Karpas-422 (cell line): Measurements from ENCODE around the gene HNRNPLL. TPM values are rescaled to one million over a fixed set of nuclear protein-coding genes. Genes with fewer than 3 reads are reported as not detected.
"Not testable (repeated sequence)": the region's sequence is repeated elsewhere in the genome, so short reads cannot be mapped to it uniquely, and the experiment has no call there.

Experiments
- DNase-seq: peaks from one replicate; pipeline ENCODE4 v3.0.0-alpha.2; 2015
- H2AFZ ChIP-seq: fragments of 200-600 bp; sonication (generic); 2 replicates; pipeline ENCODE4 v1.6.1; 2014; ENCODE audit warnings: antibody characterized with exemption, low read length, mixed read lengths
- H3K27ac ChIP-seq: fragments of 200-600 bp; sonication (generic); 2 replicates; pipeline ENCODE4 v1.5.1; 2014; ENCODE audit warnings: mild to moderate bottlenecking, low read length, moderate library complexity
- H3K27me3 ChIP-seq: fragments of 200-600 bp; sonication (generic); 2 replicates; pipeline ENCODE4 v1.6.1; 2014; ENCODE audit warnings: low read length, mixed read lengths
- H3K36me3 ChIP-seq: fragments of 200-600 bp; sonication (generic); 2 replicates; pipeline ENCODE4 v1.6.1; 2014; ENCODE audit warnings: low read length, mixed read lengths; ENCODE audit not compliant: insufficient read depth
- H3K4me1 ChIP-seq: fragments of 200-600 bp; sonication (generic); 2 replicates; pipeline ENCODE4 v1.6.1; 2014; ENCODE audit warnings: mild to moderate bottlenecking, low read length, mixed read lengths
- H3K4me2 ChIP-seq: fragments of 200-600 bp; sonication (generic); 2 replicates; pipeline ENCODE4 v1.6.1; 2014; ENCODE audit warnings: low read length, low read depth, mild to moderate bottlenecking; ENCODE audit not compliant: poor library complexity, severe bottlenecking
- H3K4me3 ChIP-seq: fragments of 200-600 bp; sonication (generic); 2 replicates; pipeline ENCODE4 v1.5.1; 2014; ENCODE audit warnings: mild to moderate bottlenecking, antibody characterized with exemption, low read length, mixed read lengths
- H3K79me2 ChIP-seq: fragments of 200-600 bp; sonication (generic); 2 replicates; pipeline ENCODE4 v1.6.1; 2014; ENCODE audit warnings: mild to moderate bottlenecking, low read length, mixed read lengths
- H3K9ac ChIP-seq: fragments of 200-600 bp; sonication (generic); 2 replicates; pipeline ENCODE4 v1.6.0; 2014; ENCODE audit warnings: low read length
- H3K9me2 ChIP-seq: fragments of 200-600 bp; sonication (generic), shearing (Covaris generic); replicated peaks from 2 replicates; pipeline ENCODE4 v1.6.0; 2014; ENCODE audit warnings: mild to moderate bottlenecking, low read length, moderate library complexity; ENCODE audit not compliant: insufficient read depth
- H3K9me3 ChIP-seq: fragments of 300-700, 200-600 bp; sonication (generic); 2 replicates; pipeline ENCODE4 v1.6.1; 2014; ENCODE audit warnings: low read length, mixed read lengths
- H4K20me1 ChIP-seq: fragments of 200-600 bp; sonication (generic); 2 replicates; pipeline ENCODE4 v1.6.1; 2014; ENCODE audit warnings: mild to moderate bottlenecking, antibody characterized with exemption, low read length, low read depth; ENCODE audit not compliant: insufficient read depth
- total RNA-seq: library from RNA; depleted of rRNA; stranded (reverse); fragments of >200 nt; shearing (Covaris generic); gene quantifications from 2 replicates; pipeline ENCODE4 v1.2.3, GENCODE V29; 2014; ENCODE audit warnings: low replicate concordance

HNRNPLL gene
- total RNA-seq, 1 experiment from 2014 or later: 131 TPM

DNA sequence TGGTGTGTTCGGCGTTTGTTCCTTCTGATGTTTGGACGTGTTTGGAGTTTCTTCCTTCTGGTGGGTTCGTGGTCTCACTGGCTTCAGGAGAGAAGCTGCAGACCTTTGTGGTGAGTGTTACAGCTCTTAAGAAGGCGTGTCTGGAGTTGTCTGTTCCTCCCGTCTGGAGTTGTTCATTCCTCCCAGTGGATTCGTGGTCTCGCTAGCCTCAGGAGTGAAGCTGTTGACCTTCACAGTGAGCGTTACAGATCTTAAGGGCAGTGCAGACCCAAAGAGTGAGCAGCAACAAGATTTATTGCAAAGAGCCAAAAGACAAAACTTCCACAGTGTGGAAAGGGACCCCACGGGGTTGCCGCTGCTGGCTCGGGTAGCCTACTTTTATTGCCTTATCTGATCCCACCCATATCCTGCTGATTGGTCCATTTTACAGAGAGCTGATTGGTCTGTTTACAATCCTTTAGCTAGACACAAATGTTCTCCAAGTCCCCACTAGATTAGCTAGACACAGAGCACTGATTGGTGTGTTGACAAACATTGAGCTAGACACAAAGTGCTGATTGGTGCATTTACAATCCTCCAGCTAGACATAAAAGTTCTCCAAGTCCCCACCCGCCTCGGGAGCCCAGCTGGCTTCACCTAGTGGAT lies 39.8 kb upstream of the HNRNPLL start:
- not testable (repeated sequence) for H3K79me2 ChIP-seq, H2AFZ ChIP-seq, H3K4me3 ChIP-seq, H3K4me2 ChIP-seq, H4K20me1 ChIP-seq, H3K9me3 ChIP-seq, H3K27me3 ChIP-seq, H3K27ac ChIP-seq, DNase-seq, H3K9me2 ChIP-seq, H3K36me3 ChIP-seq, H3K9ac ChIP-seq, H3K4me1 ChIP-seq

DNA sequence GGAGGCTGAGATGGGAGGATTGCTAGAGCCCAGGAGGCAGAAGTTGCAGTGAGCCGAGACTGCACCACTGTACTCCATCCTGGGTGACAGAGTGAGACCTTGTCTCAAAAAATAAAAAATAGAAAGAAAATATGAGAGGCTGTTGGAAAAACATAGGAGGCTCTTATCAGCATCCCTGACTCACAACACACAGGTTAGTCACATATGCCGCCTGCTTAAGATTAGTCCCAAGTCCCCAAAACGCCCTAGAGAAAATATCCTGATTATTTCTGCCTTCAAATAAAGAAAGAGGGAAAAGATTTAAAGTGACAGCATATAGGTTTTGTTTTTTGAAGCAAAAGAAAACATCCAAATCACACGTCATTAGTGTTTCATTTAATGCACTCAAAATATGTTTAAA lies 33.3 kb upstream of the HNRNPLL start:
- Histone ChIP-seq H3K79me2 (no peaks in the 10 kb centered on the region), H3K9me3 (no peaks in the 10 kb centered on the region), H3K36me3 (no peaks in the 10 kb centered on the region), H3K4me2 (no peak overlapping the region), H3K4me3 (no peak overlapping the region), H3K27me3 (no peaks in the 10 kb centered on the region), H3K9me2 (no peaks in the 10 kb centered on the region), H4K20me1 (no peaks in the 10 kb centered on the region), H3K9ac (no peak overlapping the region), H2AFZ (no peak overlapping the region), H3K4me1 (peaks cover 23% of the 10 kb centered on the region), H3K27ac (no peak overlapping the region)
- DNase-seq: no peak

DNA sequence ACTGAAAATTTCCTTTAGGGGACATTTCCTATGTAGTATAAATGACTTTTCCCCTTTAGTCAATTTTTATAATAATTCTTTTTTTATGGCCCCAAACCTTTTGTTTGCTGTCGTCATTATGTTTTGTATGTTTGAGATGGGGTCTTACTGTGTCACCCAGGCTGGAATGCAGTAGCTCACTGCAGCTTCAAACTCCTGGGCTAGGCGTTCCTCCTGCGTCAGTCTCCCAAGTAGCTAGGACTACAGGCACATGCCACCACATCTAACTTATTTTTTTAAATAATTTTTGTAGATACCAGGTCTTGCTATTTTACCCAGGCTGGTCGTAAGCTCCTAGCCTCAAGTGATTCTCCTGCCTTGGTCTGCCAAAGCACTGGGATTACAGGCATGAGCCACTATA lies 32.4 kb upstream of the HNRNPLL start:
- no peaks in the 10 kb centered on the region for H3K79me2 ChIP-seq
- no peak for DNase-seq
- 0 out of 2 replicates have a peak overlapping the region, but pooled peaks have one; percentile 5 for H3K4me3 ChIP-seq
- no peaks in the 10 kb centered on the region for H3K9me2 ChIP-seq
- H3K9ac ChIP-seq: no peak overlapping the region
- no peak overlapping the region for H2AFZ ChIP-seq
- peaks cover 23% of the 10 kb centered on the region for H3K4me1 ChIP-seq
- H3K4me2 ChIP-seq: peak overlapping the region; percentile 62
- no peaks in the 10 kb centered on the region for H3K27me3 ChIP-seq
- peak overlapping the region; percentile 27; the same call in 1 of the 2 replicates for H3K27ac ChIP-seq
- H3K36me3 ChIP-seq: no peaks in the 10 kb centered on the region
- H4K20me1 ChIP-seq: no peaks in the 10 kb centered on the region
- H3K9me3 ChIP-seq: no peaks in the 10 kb centered on the region

DNA sequence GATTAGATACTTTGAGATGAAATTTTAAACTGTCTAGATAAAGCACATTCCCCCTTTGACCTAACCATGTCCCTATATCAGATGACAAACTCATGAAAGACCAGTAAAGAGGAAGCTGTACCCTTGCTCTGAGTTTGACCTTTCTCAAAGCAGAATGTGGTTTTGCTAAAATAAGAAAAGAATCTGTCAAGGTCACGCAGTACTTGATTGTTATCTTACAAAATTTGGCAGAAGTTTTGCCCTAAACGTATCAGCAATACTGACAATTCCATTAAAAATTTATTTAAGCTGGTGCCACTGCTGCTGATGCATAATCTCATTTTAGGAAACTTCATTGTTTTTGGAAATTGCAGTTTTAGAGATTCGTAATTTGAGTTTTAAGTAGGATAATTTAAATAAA lies 32.0 kb upstream of the HNRNPLL start:
- no peaks in the 10 kb centered on the region for H3K79me2 ChIP-seq
- H4K20me1 ChIP-seq: no peaks in the 10 kb centered on the region
- DNase-seq: peak; percentile 84
- H3K27ac ChIP-seq: peak overlapping the region; percentile 27; the same call in 1 of the 2 replicates
- H3K4me1 ChIP-seq: peaks cover 23% of the 10 kb centered on the region
- H3K4me3 ChIP-seq: 0 out of 2 replicates have a peak overlapping the region, but pooled peaks have one; percentile 5
- H3K4me2 ChIP-seq: peak overlapping the region; percentile 62
- no peak overlapping the region for H2AFZ ChIP-seq
- H3K36me3 ChIP-seq: no peaks in the 10 kb centered on the region
- no peaks in the 10 kb centered on the region for H3K27me3 ChIP-seq
- no peaks in the 10 kb centered on the region for H3K9me2 ChIP-seq
- no peak overlapping the region for H3K9ac ChIP-seq
- H3K9me3 ChIP-seq: no peaks in the 10 kb centered on the region

DNA sequence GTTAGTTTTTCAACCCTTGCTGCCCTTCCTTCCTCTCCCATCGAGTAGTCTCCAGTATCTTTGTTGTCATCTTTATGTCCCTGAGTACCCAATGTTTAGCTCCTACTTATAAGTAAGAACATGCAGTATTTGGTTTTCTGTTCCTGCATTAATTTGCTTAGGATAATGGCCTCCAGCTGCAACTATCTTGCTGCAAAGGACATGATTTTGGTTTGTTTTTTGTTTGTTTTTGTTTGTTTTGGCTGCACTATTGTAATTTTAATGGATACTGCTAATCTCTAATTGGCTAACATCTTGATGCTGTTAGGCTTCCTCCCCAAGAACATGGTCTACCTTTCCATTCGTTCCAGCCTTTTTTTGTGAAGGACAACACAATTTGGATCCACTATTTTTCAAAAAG lies 31.2 kb upstream of the HNRNPLL start:
- Histone ChIP-seq H3K4me2 (peak overlapping the region; percentile 62), H2AFZ (no peak overlapping the region)

DNA sequence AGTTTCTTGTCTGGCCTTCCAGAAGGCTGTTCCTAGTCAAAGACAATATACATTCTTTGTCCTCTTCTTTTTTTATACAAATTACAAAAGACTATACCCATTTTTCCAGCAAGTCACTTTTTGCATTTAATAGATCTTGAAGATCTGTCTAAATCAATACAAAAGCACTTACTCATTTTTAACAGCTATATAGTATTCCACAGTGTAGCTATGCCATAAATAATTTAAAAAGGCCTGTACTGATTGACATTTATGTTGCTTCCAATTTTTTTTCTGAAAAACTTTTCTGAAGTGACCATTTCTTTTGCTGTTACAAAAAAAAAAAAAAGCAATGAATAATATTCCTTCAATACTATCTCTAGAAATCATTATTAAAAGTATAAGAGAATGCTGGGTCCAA lies 30.3 kb upstream of the HNRNPLL start:
- Histone ChIP-seq H4K20me1 (no peaks in the 10 kb centered on the region), H3K4me3 (no peak overlapping the region), H3K9ac (no peak overlapping the region), H3K27me3 (no peaks in the 10 kb centered on the region), H3K9me3 (no peaks in the 10 kb centered on the region), H2AFZ (no peak overlapping the region), H3K27ac (no peak overlapping the region), H3K9me2 (no peaks in the 10 kb centered on the region), H3K36me3 (no peaks in the 10 kb centered on the region), H3K4me1 (peaks cover 23% of the 10 kb centered on the region), H3K79me2 (no peaks in the 10 kb centered on the region), H3K4me2 (no peak overlapping the region)
- DNase-seq: no peak

More for the DNA sequence above, 31.2 kb upstream of the HNRNPLL start:
- Histone ChIP-seq H3K27me3 (no peaks in the 10 kb centered on the region), H3K9me2 (no peaks in the 10 kb centered on the region), H3K9me3 (no peaks in the 10 kb centered on the region), H4K20me1 (no peaks in the 10 kb centered on the region), H3K4me3 (no peak overlapping the region), H3K4me1 (peaks cover 23% of the 10 kb centered on the region), H3K36me3 (no peaks in the 10 kb centered on the region), H3K9ac (no peak overlapping the region), H3K27ac (no peak overlapping the region), H3K79me2 (no peaks in the 10 kb centered on the region)
- no peak for DNase-seq

DNA sequence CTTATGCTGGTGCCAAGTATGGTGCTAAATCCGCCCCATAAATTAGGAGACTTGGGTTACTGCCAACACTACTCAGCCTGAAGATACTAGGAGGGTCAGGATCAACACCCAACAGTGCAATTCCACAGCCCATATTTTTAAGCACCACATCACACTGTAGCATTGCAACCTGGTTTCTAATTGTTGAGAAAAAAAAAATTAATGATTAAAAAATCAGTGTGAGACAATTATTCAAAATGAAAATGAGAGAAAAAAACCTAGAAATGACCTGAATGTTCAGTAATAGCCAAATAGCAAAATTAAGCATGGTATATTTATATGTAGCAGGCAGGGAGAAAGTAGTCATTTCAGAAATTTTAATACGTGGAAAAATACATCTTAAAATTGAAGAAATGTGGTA lies 29.2 kb upstream of the HNRNPLL start:
- no peaks in the 10 kb centered on the region for H4K20me1 ChIP-seq
- H3K27me3 ChIP-seq: no peaks in the 10 kb centered on the region
- H3K4me3 ChIP-seq: no peak overlapping the region
- no peaks in the 10 kb centered on the region for H3K36me3 ChIP-seq
- no peak overlapping the region for H3K4me2 ChIP-seq
- H3K9me3 ChIP-seq: no peaks in the 10 kb centered on the region
- H3K27ac ChIP-seq: no peak overlapping the region
- no peaks in the 10 kb centered on the region for H3K9me2 ChIP-seq
- H2AFZ ChIP-seq: no peak overlapping the region
- H3K79me2 ChIP-seq: no peaks in the 10 kb centered on the region
- no peak overlapping the region for H3K9ac ChIP-seq
- DNase-seq: no peak
- H3K4me1 ChIP-seq: peaks cover 23% of the 10 kb centered on the region

DNA sequence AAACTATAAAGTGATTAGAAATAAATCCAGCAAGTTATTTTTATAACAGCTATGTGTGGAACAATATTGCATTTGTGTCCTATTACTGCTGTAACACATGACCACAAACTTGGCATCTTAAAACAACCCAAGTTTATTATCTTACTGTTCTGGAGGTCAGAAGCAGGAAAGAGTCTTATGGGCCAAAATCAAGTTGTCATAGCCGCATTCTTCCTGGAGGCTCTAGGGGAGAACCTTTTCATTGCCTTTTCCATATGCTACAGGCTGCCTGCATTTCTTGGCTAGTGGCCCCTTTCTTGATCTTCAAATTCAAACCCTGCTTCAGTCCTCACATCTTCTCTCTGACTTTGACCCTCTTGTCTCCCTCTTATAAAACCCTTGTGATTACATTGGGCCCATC lies 27.0 kb upstream of the HNRNPLL start:
- DNase-seq: no peak
- no peak overlapping the region for H3K4me3 ChIP-seq
- H4K20me1 ChIP-seq: no peaks in the 10 kb centered on the region
- no peaks in the 10 kb centered on the region for H3K9me3 ChIP-seq
- H2AFZ ChIP-seq: no peak overlapping the region
- no peaks in the 10 kb centered on the region for H3K27me3 ChIP-seq
- H3K27ac ChIP-seq: no peak overlapping the region
- no peaks in the 10 kb centered on the region for H3K79me2 ChIP-seq
- H3K9ac ChIP-seq: no peak overlapping the region
- no peaks in the 10 kb centered on the region for H3K36me3 ChIP-seq
- no peaks in the 10 kb centered on the region for H3K9me2 ChIP-seq
- peaks cover 27% of the 10 kb centered on the region for H3K4me1 ChIP-seq
- no peak overlapping the region for H3K4me2 ChIP-seq
